ENCODE measurements around the gene SULT1E1. TPM values are rescaled to one million over a fixed set of nuclear protein-coding genes. Genes with fewer than 3 reads are reported as not detected.

The SULT1E1 gene
- total RNA-seq, 2 experiments from 2014 or later: not detected

DNA sequence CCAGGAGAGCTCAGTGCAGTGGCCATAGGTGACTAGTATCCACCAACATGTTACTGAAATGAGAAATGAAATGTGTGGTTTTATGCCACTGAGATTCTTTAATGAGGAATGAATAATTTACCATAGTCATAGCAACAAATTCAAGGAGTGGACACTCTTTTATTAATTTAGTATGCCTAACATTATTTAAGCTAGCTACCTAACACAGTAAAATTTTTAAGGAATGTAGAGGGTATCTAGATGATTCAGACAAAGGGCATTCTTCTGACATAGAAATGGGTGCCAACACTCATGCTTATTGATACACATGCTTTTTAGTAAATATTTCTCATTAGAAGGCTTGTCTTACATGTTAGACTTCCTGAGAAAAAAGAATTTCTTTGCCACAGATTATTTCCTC lies 66.2 kb downstream of the SULT1E1 start:
- Mint-ChIP-seq H3K4me3 (no peak overlapping the region), H3K4me1 (no peaks in the 10 kb centered on the region), H3K36me3 (no peaks in the 10 kb centered on the region), H3K9me3 (no peaks in the 10 kb centered on the region), H3K27ac (no peak overlapping the region), H3K27me3 (no peaks in the 10 kb centered on the region)
- DNase-seq: no peak

Other genes with a start within 250 kb of the SULT1E1 start
- not detected for gene UGT2A2, start 220.5 kb downstream of the SULT1E1 start, total RNA-seq
- gene UGT2A1, start 206.9 kb downstream of the SULT1E1 start, total RNA-seq: not detected
- gene SULT1B1, start 99.5 kb downstream of the SULT1E1 start, total RNA-seq: under 1 TPM; 0.64 to 0.80 TPM
- not detected for gene CSN1S1, start 70.9 kb upstream of the SULT1E1 start, total RNA-seq
- gene CSN2, start 105.6 kb upstream of the SULT1E1 start, total RNA-seq: not detected
- not detected for gene STATH, start 135.8 kb upstream of the SULT1E1 start, total RNA-seq
- not detected for gene HTN3, start 168.3 kb upstream of the SULT1E1 start, total RNA-seq
- gene HTN1, start 190.3 kb upstream of the SULT1E1 start, total RNA-seq: not detected